PC-3 (cell line): ENCODE measurements around the gene SDSL.

Source experiments
- CTCF ChIP-seq: fragments of 300-600 bp; sonication (generic); conservative IDR thresholded peaks from 2 replicates; pipeline ENCODE4 v1.5.1; 2017; ENCODE audit warnings: antibody characterized with exemption, low read depth, mild to moderate bottlenecking, low read length
- EZH2 ChIP-seq: fragments of 300-600 bp; sonication (generic); IDR thresholded peaks from one replicate; pipeline ENCODE4 v1.6.1; 2017; ENCODE audit warnings: antibody characterized with exemption, mild to moderate bottlenecking, low read length; ENCODE audit not compliant: unreplicated experiment
- EZH2phosphoT487 ChIP-seq: fragments of 300-600 bp; sonication (generic); IDR thresholded peaks from 2 replicates; pipeline ENCODE4 v1.6.1; 2018; ENCODE audit warnings: mild to moderate bottlenecking, antibody characterized with exemption, low read length, borderline replicate concordance

GRCh38 chr12:113374823-113375428 is 47.3 kb upstream of the SDSL start:
- TF ChIP-seq EZH2 (no peak), CTCF (no peak), EZH2phosphoT487 (no peak)
